Choroid plexus epithelial cell (primary cell): ENCODE data around the gene PEG3.

Source experiments
- DNase-seq: peaks from one replicate; pipeline ENCODE4 v3.0.0-alpha.2; 2010; ENCODE audit warnings: low read depth
- H3K4me3 ChIP-seq: 2 replicates; pipeline ENCODE4 v1.5.1; 2011; ENCODE audit warnings: low read depth, mild to moderate bottlenecking, control low read depth, low read length, moderate library complexity
- CTCF ChIP-seq: conservative IDR thresholded peaks from 2 replicates; pipeline ENCODE4 v1.5.1; 2011; ENCODE audit warnings: low read depth, mild to moderate bottlenecking, control low read depth, inconsistent platforms, low read length, moderate library complexity

Gene PEG3

DNA sequence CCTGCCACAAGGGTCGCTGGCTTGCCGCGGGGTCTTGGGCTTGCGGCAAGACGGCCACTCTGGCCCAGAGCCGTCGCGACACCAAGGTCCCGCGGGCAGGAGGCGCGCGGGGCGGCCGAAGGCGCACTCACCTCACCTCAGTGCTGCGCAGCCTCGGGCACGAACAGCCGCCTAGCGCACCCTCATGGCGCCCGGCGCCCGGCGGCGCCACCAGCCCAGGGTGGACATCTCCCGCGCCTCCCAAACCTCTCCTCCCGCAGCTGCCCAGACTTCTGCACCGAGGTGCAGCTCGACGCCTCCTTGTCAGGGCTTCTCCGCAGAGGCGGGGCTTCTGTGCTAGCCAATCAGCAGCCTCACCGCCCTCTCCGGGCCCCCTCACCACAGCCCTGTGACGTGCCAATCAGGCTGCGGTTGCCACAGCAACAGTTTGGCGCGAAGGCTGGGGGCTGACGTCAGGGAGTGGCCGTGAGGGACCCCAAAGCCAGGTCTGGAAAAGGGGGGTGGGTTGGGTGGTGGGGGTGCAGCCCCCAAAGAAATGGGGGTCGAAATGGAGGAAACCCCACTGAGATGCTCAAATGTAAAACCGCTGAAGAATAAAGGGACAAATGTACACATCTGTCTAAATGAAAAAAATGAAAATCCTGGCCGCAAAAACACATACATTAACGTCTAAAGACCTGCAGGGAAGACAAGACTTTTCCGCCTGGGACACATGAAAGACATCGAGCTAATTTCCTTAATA, at the start of gene PEG3, which contains the start of gene ZIM2:
PEG3 (minus strand) TSS at position 276 of the 742 bp plus-strand sequence. CDS start 16,071 bp downstream, outside the sequence.
ZIM2 (minus strand) TSS at position 276 of the 742 bp plus-strand sequence. CDS start 16,449 bp downstream, outside the sequence.
- H3K4me3 ChIP-seq = no peak within 1 kb of the TSS

DNA sequence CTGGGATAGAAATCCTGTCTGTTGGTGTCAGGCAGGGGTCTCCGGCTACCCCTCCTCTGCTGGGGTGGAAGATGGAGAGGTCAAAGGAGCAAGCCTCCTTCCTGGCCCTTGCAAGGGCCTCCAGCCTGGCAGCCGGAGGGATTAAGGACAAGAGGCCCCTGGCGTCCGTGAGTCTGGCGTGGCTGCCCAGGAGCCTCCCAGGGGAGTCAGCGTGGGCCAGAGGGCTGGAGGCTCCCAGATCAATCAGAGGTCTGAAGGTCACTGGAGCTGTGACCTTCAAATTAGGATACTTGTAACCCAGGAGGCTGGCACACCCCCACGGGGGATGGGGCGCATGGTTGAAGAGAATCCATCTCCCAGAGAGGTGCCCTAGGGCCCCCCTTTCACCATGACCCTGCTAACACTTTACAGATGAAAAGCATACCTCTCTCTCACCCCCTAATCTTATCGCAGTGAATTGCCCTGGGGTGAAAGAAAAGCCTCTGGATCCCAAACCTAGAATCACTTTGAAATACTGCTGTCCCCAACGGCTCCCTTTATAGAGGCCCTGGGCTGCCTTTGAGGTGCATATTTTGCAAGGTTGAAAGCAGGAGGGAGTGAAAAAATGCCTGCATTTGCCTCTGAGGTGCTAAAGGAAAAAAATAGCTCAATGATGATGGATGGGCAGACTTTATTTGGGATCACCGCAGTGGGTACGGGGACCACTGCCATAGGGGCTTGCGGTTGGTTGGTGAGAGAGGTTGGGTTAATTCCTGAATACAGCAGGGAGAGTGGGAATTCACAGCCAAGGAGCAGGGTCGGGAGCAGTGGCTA, 44.9 kb upstream of the PEG3 start:
- DNase-seq = no peak
- H3K4me3 ChIP-seq = no peak overlapping the region
- no peak for TF ChIP-seq CTCF

More for the DNA sequence above, at the start of gene PEG3, which contains the start of gene ZIM2:
- no peak for DNase-seq
- TF ChIP-seq CTCF = no peak

DNA sequence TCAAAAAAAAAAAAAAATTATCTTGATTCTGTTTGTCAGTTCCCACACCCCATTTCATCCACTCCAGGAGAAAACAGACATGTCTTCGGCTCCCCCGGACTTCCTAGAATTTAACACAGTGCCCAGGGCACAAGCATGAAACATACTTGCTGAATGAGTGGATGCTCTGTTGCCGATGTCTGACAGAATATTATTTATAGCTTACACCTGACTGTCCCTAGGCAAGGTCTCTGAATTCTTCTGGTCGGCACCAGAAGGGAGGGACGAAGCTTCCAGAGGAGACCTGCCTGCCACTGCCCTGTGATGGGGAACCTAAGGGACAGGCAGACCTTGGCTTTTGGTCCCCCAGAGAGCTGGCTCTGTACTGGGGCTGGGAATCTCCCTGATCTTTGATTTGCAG, 43.9 kb upstream of the PEG3 start:
- no peak for TF ChIP-seq CTCF
- H3K4me3 ChIP-seq = no peak overlapping the region
- DNase-seq = no peak

- no peak overlapping the region for H3K4me3 ChIP-seq
- DNase-seq = no peak
- no peak for TF ChIP-seq CTCF
These were observed 40.2 kb upstream of the PEG3 start for GRCh38 chr19:56880592-56881190.

GRCh38 chr19:56877069-56877715, 36.7 kb upstream of the PEG3 start:
- DNase-seq = no peak
- H3K4me3 ChIP-seq = no peak overlapping the region
- TF ChIP-seq CTCF = no peak

DNA sequence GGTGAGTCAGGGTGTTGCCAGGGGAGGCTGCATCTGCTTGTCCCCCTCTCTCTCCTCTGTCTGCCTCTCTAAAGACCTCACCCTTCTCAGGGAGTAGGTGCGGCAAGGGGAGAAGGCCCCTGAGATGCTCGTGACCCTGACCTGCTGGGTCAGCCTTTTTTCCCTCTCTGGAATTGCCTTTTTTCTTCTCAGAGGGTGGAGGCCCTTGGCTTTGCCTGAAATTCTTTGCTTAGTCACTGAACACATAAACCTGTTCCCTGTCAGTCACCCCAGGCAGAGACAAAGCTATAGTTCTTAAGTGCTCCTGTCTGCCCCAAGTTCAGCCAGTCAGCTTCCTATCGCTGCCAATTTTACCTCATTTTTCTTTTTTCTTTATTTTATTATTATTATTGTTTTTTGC, 35.2 kb upstream of the PEG3 start:
- H3K4me3 ChIP-seq = no peak overlapping the region
- TF ChIP-seq CTCF = no peak
- no peak for DNase-seq
